Measurements from ENCODE around the gene KCTD21. TPM values are rescaled to one million over a fixed set of nuclear protein-coding genes. Genes with fewer than 3 reads are reported as not detected.
"Not testable (repeated sequence)": the region's sequence is repeated elsewhere in the genome, so short reads cannot be mapped to it uniquely, and the experiment has no call there.

The KCTD21 gene, protein sequence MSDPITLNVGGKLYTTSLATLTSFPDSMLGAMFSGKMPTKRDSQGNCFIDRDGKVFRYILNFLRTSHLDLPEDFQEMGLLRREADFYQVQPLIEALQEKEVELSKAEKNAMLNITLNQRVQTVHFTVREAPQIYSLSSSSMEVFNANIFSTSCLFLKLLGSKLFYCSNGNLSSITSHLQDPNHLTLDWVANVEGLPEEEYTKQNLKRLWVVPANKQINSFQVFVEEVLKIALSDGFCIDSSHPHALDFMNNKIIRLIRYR
- 0.90 and 2.3 TPM in 2 replicates for total RNA-seq (ENCODE audit: low replicate concordance)

DNA sequence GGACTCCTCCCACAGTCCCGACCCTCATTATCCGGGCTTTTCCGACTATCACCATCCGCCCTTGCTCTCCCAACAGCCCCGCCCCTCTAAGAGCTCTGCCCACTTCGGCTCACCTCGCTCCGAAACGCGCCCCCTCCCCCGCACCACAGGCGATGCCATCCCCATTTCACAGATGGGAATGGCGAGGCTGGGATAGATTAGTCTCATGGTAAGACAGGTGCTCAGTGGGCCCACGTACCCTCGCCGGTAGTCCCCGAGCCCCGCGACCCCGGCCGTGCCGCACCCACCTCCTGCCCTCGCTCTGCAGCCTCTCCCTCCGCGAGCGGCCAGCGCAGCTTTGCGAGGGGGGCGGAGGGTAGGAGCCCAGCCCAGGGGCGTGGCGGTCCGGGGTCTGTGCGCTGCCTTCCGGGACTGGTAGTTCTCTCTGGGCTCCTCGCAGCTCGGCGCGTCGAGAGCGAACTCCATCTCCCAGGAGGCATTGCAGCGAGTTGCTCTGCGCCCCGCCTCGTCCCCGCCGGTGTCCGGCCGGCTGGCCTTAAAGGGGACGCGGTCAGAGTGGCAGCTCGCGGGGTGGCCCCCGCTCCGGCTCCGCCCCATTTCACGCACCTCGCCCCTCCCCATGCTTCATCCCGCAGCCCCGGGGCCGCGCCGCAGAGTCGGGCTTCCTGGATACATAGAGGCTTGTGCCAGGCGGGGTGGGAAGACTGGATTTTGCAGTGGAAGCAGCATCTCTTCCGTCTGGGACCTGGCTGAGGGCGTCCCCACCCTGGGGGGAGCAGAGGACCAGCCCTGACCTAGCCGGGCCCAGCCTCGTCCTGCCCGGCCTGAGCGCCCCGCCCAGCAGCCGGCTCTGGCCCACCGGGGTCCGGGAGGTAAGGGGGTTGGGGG, at the start of gene KCTD21, which contains the start of gene USP35:
TSS of gene KCTD21 (minus strand) at position 341 of the 888 bp plus-strand sequence. CDS start 14,072 bp downstream, outside the sequence.
TSS of gene USP35 (plus strand) at position 634 of the 888 bp plus-strand sequence. CDS start 7,327 bp downstream, outside the sequence.
- H3K9me3 Mint-ChIP-seq: no peaks in the 10 kb centered on the region
- H3K36me3 ChIP-seq: no peaks in the 10 kb centered on the region
- peaks cover 12% of the 10 kb centered on the region for H3K4me1 ChIP-seq
- H3K4me3 Mint-ChIP-seq: peak within 1 kb of the TSS; percentile 94
- peak within 1 kb of the TSS; percentile 27 for H3K9ac ChIP-seq
- H4K20me1 ChIP-seq (ENCODE audit: low read depth): no peaks in the 10 kb centered on the region
- no peaks in the 10 kb centered on the region for H3K9me3 ChIP-seq (ENCODE audit: low read depth)
- H3K4me2 ChIP-seq: peak within 1 kb of the TSS; percentile 88
- TF ChIP-seq EZH2phosphoT487 (IDR thresholded peaks at IDR 0.05) (no peak), EZH2 (IDR thresholded peaks at IDR 0.05) (no peak)
- TF ChIP-seq, protein P1, sequence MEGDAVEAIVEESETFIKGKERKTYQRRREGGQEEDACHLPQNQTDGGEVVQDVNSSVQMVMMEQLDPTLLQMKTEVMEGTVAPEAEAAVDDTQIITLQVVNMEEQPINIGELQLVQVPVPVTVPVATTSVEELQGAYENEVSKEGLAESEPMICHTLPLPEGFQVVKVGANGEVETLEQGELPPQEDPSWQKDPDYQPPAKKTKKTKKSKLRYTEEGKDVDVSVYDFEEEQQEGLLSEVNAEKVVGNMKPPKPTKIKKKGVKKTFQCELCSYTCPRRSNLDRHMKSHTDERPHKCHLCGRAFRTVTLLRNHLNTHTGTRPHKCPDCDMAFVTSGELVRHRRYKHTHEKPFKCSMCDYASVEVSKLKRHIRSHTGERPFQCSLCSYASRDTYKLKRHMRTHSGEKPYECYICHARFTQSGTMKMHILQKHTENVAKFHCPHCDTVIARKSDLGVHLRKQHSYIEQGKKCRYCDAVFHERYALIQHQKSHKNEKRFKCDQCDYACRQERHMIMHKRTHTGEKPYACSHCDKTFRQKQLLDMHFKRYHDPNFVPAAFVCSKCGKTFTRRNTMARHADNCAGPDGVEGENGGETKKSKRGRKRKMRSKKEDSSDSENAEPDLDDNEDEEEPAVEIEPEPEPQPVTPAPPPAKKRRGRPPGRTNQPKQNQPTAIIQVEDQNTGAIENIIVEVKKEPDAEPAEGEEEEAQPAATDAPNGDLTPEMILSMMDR (IDR thresholded peaks at IDR 0.05): no peak
- peak within 1 kb of the TSS; percentile 19 for H3K27ac Mint-ChIP-seq
- peaks cover 6% of the 10 kb centered on the region for H3K27me3 Mint-ChIP-seq (ENCODE audit: insufficient read depth, low read depth)
- peak within 1 kb of the TSS; percentile 79 for H2AFZ ChIP-seq (replicated peaks)
- no peaks in the 10 kb centered on the region for H3K36me3 Mint-ChIP-seq
- H3K4me1 Mint-ChIP-seq: peaks cover 44% of the 10 kb centered on the region
- peak; percentile 99 for DNase-seq (ENCODE audit: low spot score)
- peaks cover 11% of the 10 kb centered on the region for H3K27me3 ChIP-seq
- H3K79me2 ChIP-seq (ENCODE audit: low read depth): no peaks in the 10 kb centered on the region
- H3K27ac ChIP-seq: no peak within 1 kb of the TSS
- H3K4me3 ChIP-seq: peak within 1 kb of the TSS; percentile 82
- no peaks in the 10 kb centered on the region for H3F3A ChIP-seq (ENCODE audit: low read depth)

DNA sequence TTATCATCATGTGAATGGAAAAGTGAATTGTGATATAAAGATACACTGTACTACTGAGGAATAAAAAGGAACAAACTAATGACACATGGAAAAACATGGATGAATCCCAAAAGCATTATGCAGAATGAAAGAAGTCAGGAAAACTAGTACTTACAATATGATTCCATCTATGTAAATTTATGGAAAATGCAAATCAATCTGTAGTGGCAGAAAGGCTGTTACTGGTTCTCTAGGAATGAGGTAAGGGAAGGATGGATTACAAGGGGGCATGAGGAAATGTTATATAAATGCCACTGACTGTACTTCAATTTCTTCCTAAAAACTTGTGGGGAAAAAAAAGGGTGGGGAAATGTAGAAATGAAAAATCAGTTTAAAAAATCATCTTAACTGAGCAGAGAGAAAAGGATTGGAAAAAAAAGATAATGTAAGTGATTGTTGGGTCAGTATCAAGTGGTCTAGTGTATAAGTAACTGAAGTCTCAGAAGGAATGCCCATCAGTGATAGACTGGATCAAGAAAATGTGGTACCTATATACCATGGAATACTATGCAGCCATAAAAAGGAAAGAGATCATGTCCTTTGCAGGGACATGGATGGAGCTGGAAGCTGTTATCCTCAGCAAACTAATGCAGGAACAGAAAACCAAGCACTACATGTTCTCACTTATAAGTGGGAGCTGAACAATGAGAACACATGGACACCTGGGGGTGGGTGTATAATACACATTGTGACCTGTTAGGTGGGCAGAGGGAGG, 49.0 kb upstream of the KCTD21 start:
- Mint-ChIP-seq H3K4me1 (peaks cover 2% of the 10 kb centered on the region), H3K36me3 (peaks cover 29% of the 10 kb centered on the region), H3K4me3 (no peak overlapping the region), H3K27ac (no peak overlapping the region), H3K27me3 (ENCODE audit: insufficient read depth, low read depth) (no peaks in the 10 kb centered on the region), H3K9me3 (peaks cover 16% of the 10 kb centered on the region)
- no peak overlapping the region for H2AFZ ChIP-seq (replicated peaks)
- no peaks in the 10 kb centered on the region for H4K20me1 ChIP-seq (ENCODE audit: low read depth)
- DNase-seq (ENCODE audit: low spot score): no peak
- H3K4me2 ChIP-seq: no peak overlapping the region
- TF ChIP-seq EZH2 (IDR thresholded peaks at IDR 0.05): no peak
- TF ChIP-seq, protein P1 (IDR thresholded peaks at IDR 0.05): no peak
- no peak for TF ChIP-seq EZH2phosphoT487 (IDR thresholded peaks at IDR 0.05)
- H3K4me1 ChIP-seq: no peaks in the 10 kb centered on the region
- H3K36me3 ChIP-seq: peaks cover 7% of the 10 kb centered on the region
- H3F3A ChIP-seq (ENCODE audit: low read depth): no peaks in the 10 kb centered on the region
- no peak overlapping the region for H3K27ac ChIP-seq
- H3K27me3 ChIP-seq: no peaks in the 10 kb centered on the region
- no peaks in the 10 kb centered on the region for H3K79me2 ChIP-seq (ENCODE audit: low read depth)
- H3K9ac ChIP-seq: no peak overlapping the region
- no peak overlapping the region for H3K4me3 ChIP-seq
- H3K9me3 ChIP-seq (ENCODE audit: low read depth): no peaks in the 10 kb centered on the region

DNA sequence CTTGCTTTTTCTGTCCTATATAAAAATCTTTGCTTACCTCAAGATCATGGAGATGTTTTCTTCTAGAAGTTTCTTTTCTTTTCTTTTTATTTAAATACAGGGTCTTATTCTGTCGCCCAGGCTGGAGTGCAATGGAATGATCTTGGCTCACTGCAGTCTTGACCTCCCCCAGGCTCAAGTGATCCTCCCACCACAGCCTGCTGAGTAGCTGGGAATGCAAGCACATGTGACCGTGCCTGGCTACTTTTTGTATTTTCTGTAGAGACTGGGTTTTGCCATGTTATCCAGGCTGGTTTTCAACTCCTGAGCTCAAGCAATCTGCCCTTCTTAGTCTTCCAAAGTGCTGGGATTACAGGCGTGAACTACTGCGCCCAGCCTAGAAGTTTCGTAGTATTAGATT, 45.6 kb upstream of the KCTD21 start:
- Histone ChIP-seq H3K9me3 (ENCODE audit: low read depth) (no peaks in the 10 kb centered on the region), H3K4me3 (no peak overlapping the region), H3F3A (ENCODE audit: low read depth) (no peaks in the 10 kb centered on the region), H2AFZ (replicated peaks) (no peak overlapping the region), H3K9ac (no peak overlapping the region), H3K27me3 (no peaks in the 10 kb centered on the region), H3K36me3 (peaks cover 7% of the 10 kb centered on the region), H3K4me1 (no peaks in the 10 kb centered on the region), H4K20me1 (ENCODE audit: low read depth) (no peaks in the 10 kb centered on the region), H3K79me2 (ENCODE audit: low read depth) (no peaks in the 10 kb centered on the region), H3K27ac (no peak overlapping the region), H3K4me2 (no peak overlapping the region)
- peaks cover 2% of the 10 kb centered on the region for H3K4me1 Mint-ChIP-seq
- H3K9me3 Mint-ChIP-seq: peaks cover 6% of the 10 kb centered on the region
- DNase-seq (ENCODE audit: low spot score): no peak
- no peak overlapping the region for H3K4me3 Mint-ChIP-seq
- H3K27ac Mint-ChIP-seq: no peak overlapping the region
- peaks cover 18% of the 10 kb centered on the region for H3K36me3 Mint-ChIP-seq
- no peak for TF ChIP-seq EZH2phosphoT487 (IDR thresholded peaks at IDR 0.05)
- TF ChIP-seq, protein P1 (IDR thresholded peaks at IDR 0.05): no peak
- H3K27me3 Mint-ChIP-seq (ENCODE audit: insufficient read depth, low read depth): no peaks in the 10 kb centered on the region

DNA sequence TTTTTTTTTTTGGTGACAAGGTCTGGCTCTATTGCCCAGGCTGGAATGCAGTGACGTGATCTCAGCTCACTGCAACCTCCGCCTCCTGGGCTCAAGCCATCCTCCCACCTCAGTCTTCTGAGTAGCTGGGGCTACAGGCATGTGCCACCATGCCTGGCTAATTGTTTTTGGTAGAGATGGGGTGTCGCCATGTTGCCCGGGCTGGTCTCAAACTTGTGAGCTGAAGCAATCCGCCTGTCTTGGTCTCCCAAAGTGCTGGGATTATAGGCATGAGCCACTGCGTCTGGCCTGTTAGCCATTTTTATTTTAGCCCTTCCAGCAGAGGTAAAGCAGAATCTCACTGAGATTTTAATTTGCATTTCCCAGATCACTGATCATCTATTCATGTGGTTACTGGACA, 44.6 kb upstream of the KCTD21 start:
- not testable (repeated sequence) for H3K79me2 ChIP-seq (ENCODE audit: low read depth); H3K36me3 ChIP-seq; H2AFZ ChIP-seq (replicated peaks); DNase-seq (ENCODE audit: low spot score); H3K9me3 Mint-ChIP-seq; H3F3A ChIP-seq (ENCODE audit: low read depth); H3K27me3 ChIP-seq; H3K27ac ChIP-seq; H3K27ac Mint-ChIP-seq; H3K4me1 ChIP-seq; H3K4me2 ChIP-seq; H3K9me3 ChIP-seq (ENCODE audit: low read depth); H3K4me3 ChIP-seq; H4K20me1 ChIP-seq (ENCODE audit: low read depth); H3K27me3 Mint-ChIP-seq (ENCODE audit: insufficient read depth, low read depth); H3K9ac ChIP-seq; H3K4me1 Mint-ChIP-seq; H3K4me3 Mint-ChIP-seq
- peaks cover 13% of the 10 kb centered on the region for H3K36me3 Mint-ChIP-seq

All from neural progenitor cell (in vitro differentiated cells).